HepG2 (cell line): ENCODE data around the gene DERL2. TPM values are rescaled to one million over a fixed set of nuclear protein-coding genes. Genes with fewer than 3 reads are reported as not detected.

ENCODE experiments used
- AHDC1 ChIP-seq: sonication (generic); formaldehyde crosslinking; IDR thresholded peaks from 2 replicates; pipeline ENCODE4 v1.5.1; 2020; ENCODE audit warnings: mild to moderate bottlenecking, missing genetic modification reagents, borderline replicate concordance
- EZH2 ChIP-seq: conservative IDR thresholded peaks from 2 replicates; pipeline ENCODE4 v1.6.1; 2012; ENCODE audit warnings: mild to moderate bottlenecking, low read depth, low read length, moderate library complexity
- FOXA3 ChIP-seq: IDR thresholded peaks from 2 replicates; pipeline ENCODE4 v1.6.1; 2016; ENCODE audit warnings: missing genetic modification reagents, missing compliant biosample characterization
- HIVEP1 ChIP-seq: sonication (generic); formaldehyde crosslinking; IDR thresholded peaks from 2 replicates; pipeline ENCODE4 v1.4.0; 2020; ENCODE audit warnings: mild to moderate bottlenecking, missing genetic modification reagents
- MXI1 ChIP-seq: IDR thresholded peaks from 3 replicates; pipeline ENCODE4 v1.6.1; 2012; ENCODE audit warnings: low read depth, low read length, inconsistent platforms, borderline replicate concordance
- PLRG1 ChIP-seq: fragments of 450-650 bp; conservative IDR thresholded peaks from 2 replicates; pipeline ENCODE4 v1.6.1; 2016
- RARA ChIP-seq: IDR thresholded peaks from 2 replicates; pipeline ENCODE4 v1.6.1; 2016; ENCODE audit warnings: missing genetic modification reagents, missing compliant biosample characterization
- REL ChIP-seq: sonication (generic); formaldehyde crosslinking; conservative IDR thresholded peaks from 2 replicates; pipeline ENCODE4 v1.8.0; 2022; ENCODE audit warnings: mild to moderate bottlenecking, missing genetic modification reagents, moderate library complexity
- SKI ChIP-seq: fragments of 450-650 bp; IDR thresholded peaks from one replicate; pipeline ENCODE4 v1.6.1; 2018; ENCODE audit warnings: mild to moderate bottlenecking; ENCODE audit not compliant: partially characterized antibody
- SMARCE1 ChIP-seq: fragments of 450-650 bp; IDR thresholded peaks from 2 replicates; pipeline ENCODE4 v1.6.1; 2017; ENCODE audit warnings: borderline replicate concordance
- SOX6 ChIP-seq, 2 experiments: fragments of 450-650 bp in 1 of 2; sonication (generic) in 1 of 2; formaldehyde crosslinking in 1 of 2; IDR thresholded peaks; 2 replicates each; pipeline versions ENCODE4 v1.4.0 to v1.6.1; 2017 to 2020; ENCODE audit warnings: antibody characterized with exemption in 1 of 2, mild to moderate bottlenecking in 1 of 2, missing genetic modification reagents in 1 of 2
- SP4 ChIP-seq: sonication (generic); formaldehyde crosslinking; IDR thresholded peaks from 2 replicates; pipeline ENCODE4 v1.8.1; 2023; ENCODE audit warnings: mild to moderate bottlenecking, missing genetic modification reagents
- ZBTB14 ChIP-seq: sonication (generic); formaldehyde crosslinking; IDR thresholded peaks from 2 replicates; pipeline ENCODE4 v1.4.0; 2020; ENCODE audit warnings: missing genetic modification reagents
- ZFX ChIP-seq: sonication (generic); formaldehyde crosslinking; IDR thresholded peaks from 2 replicates; pipeline ENCODE4 v1.4.0; 2020; ENCODE audit warnings: mild to moderate bottlenecking, low read depth, missing genetic modification reagents, moderate library complexity
- ZNF12 ChIP-seq: sonication (generic); formaldehyde crosslinking; IDR thresholded peaks from 2 replicates; pipeline ENCODE4 v1.5.0; 2020; ENCODE audit warnings: missing genetic modification reagents
- ZNF160 ChIP-seq: sonication (generic); formaldehyde crosslinking; IDR thresholded peaks from 2 replicates; pipeline ENCODE4 v1.8.0; 2022; ENCODE audit warnings: mild to moderate bottlenecking, inconsistent platforms, missing genetic modification reagents
- ZNF180 ChIP-seq: sonication (generic); formaldehyde crosslinking; IDR thresholded peaks from 2 replicates; pipeline ENCODE4 v1.4.0; 2020; ENCODE audit warnings: low read depth, missing genetic modification reagents, borderline replicate concordance
- ZNF800 ChIP-seq: sonication (generic); formaldehyde crosslinking; IDR thresholded peaks from 2 replicates; pipeline ENCODE4 v1.4.0; 2020; ENCODE audit warnings: missing genetic modification reagents
- ZSCAN31 ChIP-seq: sonication (generic); formaldehyde crosslinking; IDR thresholded peaks from 2 replicates; pipeline ENCODE4 v1.5.0; 2020; ENCODE audit warnings: low read depth, mild to moderate bottlenecking, missing genetic modification reagents
- polyA plus RNA-seq, 8 experiments: library from polyadenylated mRNA; depleted of rRNA in 3 of 8; stranded (reverse) in 7 of 8; unstranded in 1 of 8; fragments of >200 nt; fragmentation: Illumina TruSeq in 4 of 8; extraction: Trizol in 4 of 8; gene quantifications; 2 replicates each; pipeline versions ENCODE4 v1.2.1 to v1.2.3, GENCODE V29; 2011 to 2016; ENCODE audit warnings: low read depth in 4 of 8, missing spikeins in 1 of 8, mixed read lengths in 1 of 8; ENCODE audit not compliant: insufficient read depth in 1 of 8
- total RNA-seq, 5 experiments: library from RNA; depleted of rRNA; stranded (reverse); fragments of >200 nt; fragmentation: Illumina TruSeq; extraction: Trizol; gene quantifications; 2 replicates each; pipeline ENCODE4 v1.2.3, GENCODE V29; 2016; ENCODE audit warnings: low read depth in 1 of 5

Gene DERL2
- total and polyA plus RNA-seq, 2 of the 13 experiments (the other 11 are each of a cell fraction or from before 2014, with no cell fraction given), result 59.3 to 65.2 TPM

- TF ChIP-seq REL (CRISPR knock-in tag), result no peak; the same call in 1 of the 2 replicates
- no peak for TF ChIP-seq AHDC1
- no peak for TF ChIP-seq ZNF12 (CRISPR knock-in tag)
- peak; percentile 46; the same call in 1 of the 2 replicates for TF ChIP-seq ZNF160 (CRISPR knock-in tag)
- 0 out of 2 replicates have a peak, but pooled peaks have one; percentile 27 for TF ChIP-seq ZBTB14 (CRISPR knock-in tag)
- TF ChIP-seq HIVEP1 (CRISPR knock-in tag), result peak; percentile 86
- peak; percentile 69; the same call in 2 of the 3 replicates for TF ChIP-seq MXI1
- TF ChIP-seq PLRG1, result no peak
- TF ChIP-seq SKI, result peak; percentile 59
- no peak for TF ChIP-seq SOX6 (IDR thresholded peaks at IDR 0.05)
- TF ChIP-seq SOX6 (CRISPR knock-in tag; IDR thresholded peaks at IDR 0.05), result peak; percentile 54; the same call in 1 of the 2 replicates
- no peak for TF ChIP-seq ZNF800 (CRISPR knock-in tag)
- no peak for TF ChIP-seq EZH2
- TF ChIP-seq SMARCE1, result no peak
- TF ChIP-seq RARA, result no peak
- no peak for TF ChIP-seq ZNF180 (CRISPR knock-in tag)
- TF ChIP-seq SP4 (CRISPR knock-in tag), result peak; percentile 72; the same call in 1 of the 2 replicates
- TF ChIP-seq ZSCAN31 (CRISPR knock-in tag), result peak; percentile 73; the same call in 1 of the 2 replicates
- peak; percentile 95 for TF ChIP-seq ZFX (CRISPR knock-in tag)
- peak; percentile 51; the same call in 1 of the 2 replicates for TF ChIP-seq FOXA3 (CRISPR knock-in tag)
Measured at GRCh38 chr17:5486206-5487124, 487 bp upstream of the DERL2 start, which contains the start of gene MIS12 (continued).
